SK-N-SH treated with all-trans-retinoic acid at 6 μM for 48 hours (cell line): Measurements from ENCODE around the gene EIF3I.

Source experiments
- ATAC-seq: fragments of 200-7000 bp; cut with Tn5 transposase; 3 replicates; pipeline ENCODE4 v1.9.1; 2020; ENCODE audit warnings: mild to moderate bottlenecking, moderate library complexity
- ARNTL ChIP-seq: fragments of 450-650 bp; formaldehyde crosslinking; IDR thresholded peaks from 2 replicates; pipeline ENCODE4 v1.5.0; 2020; ENCODE audit warnings: low read depth, mild to moderate bottlenecking, moderate library complexity, borderline replicate concordance
- BACH2 ChIP-seq: fragments of 250-450 bp; sonication (Bioruptor Pico); IDR thresholded peaks from 2 replicates; pipeline ENCODE4 v1.9.0; 2021; ENCODE audit warnings: mild to moderate bottlenecking, borderline replicate concordance
- CSDC2 ChIP-seq: fragments of 250-450 bp; sonication (Bioruptor Pico); IDR thresholded peaks from 2 replicates; pipeline ENCODE4 v1.5.0; 2020; ENCODE audit warnings: mild to moderate bottlenecking, moderate library complexity
- ESRRG ChIP-seq: fragments of 250-450 bp; sonication (Bioruptor Pico); IDR thresholded peaks from 2 replicates; pipeline ENCODE4 v1.6.1; 2021; ENCODE audit warnings: mild to moderate bottlenecking
- ISL1 ChIP-seq: fragments of 250-450 bp; sonication (Bioruptor Pico); IDR thresholded peaks from 2 replicates; pipeline ENCODE4 v2.1.2; 2022; ENCODE audit warnings: mild to moderate bottlenecking, moderate library complexity
- OSR1 ChIP-seq: fragments of 250-450 bp; sonication (Bioruptor Pico); IDR thresholded peaks from 2 replicates; pipeline ENCODE4 v1.8.0; 2022; ENCODE audit warnings: moderate library complexity, mild to moderate bottlenecking, inconsistent platforms
- PATZ1 ChIP-seq: fragments of 250-450 bp; sonication (Bioruptor Pico); IDR thresholded peaks from 2 replicates; pipeline ENCODE4 v1.8.0; 2020; ENCODE audit warnings: mild to moderate bottlenecking, moderate library complexity, borderline replicate concordance
- RARB ChIP-seq: fragments of 250-450 bp; sonication (Bioruptor Pico); IDR thresholded peaks from 2 replicates; pipeline ENCODE4 v1.8.0; 2021; ENCODE audit warnings: mild to moderate bottlenecking, moderate library complexity
- SNAI2 ChIP-seq: fragments of 250-450 bp; sonication (Bioruptor Pico); IDR thresholded peaks from 2 replicates; pipeline ENCODE4 v1.5.0; 2020; ENCODE audit warnings: mild to moderate bottlenecking, moderate library complexity
- TCF4 ChIP-seq: fragments of 250-450 bp; sonication (Bioruptor Pico); IDR thresholded peaks from 2 replicates; pipeline ENCODE4 v1.8.0; 2021; ENCODE audit warnings: mild to moderate bottlenecking, moderate library complexity, borderline replicate concordance
- TOX ChIP-seq: fragments of 250-450 bp; sonication (Bioruptor Pico); IDR thresholded peaks from 2 replicates; pipeline ENCODE4 v1.8.0; 2021; ENCODE audit warnings: mild to moderate bottlenecking, moderate library complexity, borderline replicate concordance
- TSHZ2 ChIP-seq: fragments of 250-450 bp; sonication (Bioruptor Pico); IDR thresholded peaks from 2 replicates; pipeline ENCODE4 v1.5.0; 2020; ENCODE audit warnings: mild to moderate bottlenecking, moderate library complexity
- ZC3H10 ChIP-seq: fragments of 250-450 bp; sonication (Bioruptor Pico); IDR thresholded peaks from 2 replicates; pipeline ENCODE4 v1.5.1; 2021; ENCODE audit warnings: mild to moderate bottlenecking, moderate library complexity
- ZFP3 ChIP-seq: fragments of 250-450 bp; sonication (Bioruptor Pico); IDR thresholded peaks from 2 replicates; pipeline ENCODE4 v1.5.0; 2020; ENCODE audit warnings: mild to moderate bottlenecking, moderate library complexity
- ZFP30 ChIP-seq: fragments of 450-650 bp; formaldehyde crosslinking; IDR thresholded peaks from 2 replicates; pipeline ENCODE4 v1.5.0; 2022; ENCODE audit warnings: mild to moderate bottlenecking, moderate library complexity
- ZNF565 ChIP-seq: fragments of 450-650 bp; formaldehyde crosslinking; conservative IDR thresholded peaks from 2 replicates; pipeline ENCODE4 v1.5.0; 2020; ENCODE audit warnings: low read depth, mild to moderate bottlenecking, moderate library complexity
- ZNF8 ChIP-seq: fragments of 450-650 bp; formaldehyde crosslinking; IDR thresholded peaks from 2 replicates; pipeline ENCODE4 v1.5.0; 2020; ENCODE audit warnings: mild to moderate bottlenecking, moderate library complexity
- TF ChIP-seq, protein P1 (sequence below): fragments of 250-450 bp; sonication (Bioruptor Pico); IDR thresholded peaks from 2 replicates; pipeline ENCODE4 v1.8.0; 2021; ENCODE audit warnings: low read depth, mild to moderate bottlenecking, moderate library complexity, borderline replicate concordance
- TF ChIP-seq, protein P2 (sequence below): fragments of 250-450 bp; sonication (Bioruptor Pico); IDR thresholded peaks from 2 replicates; pipeline ENCODE4 v1.5.1; 2021; ENCODE audit warnings: mild to moderate bottlenecking, moderate library complexity

Gene EIF3I

DNA sequence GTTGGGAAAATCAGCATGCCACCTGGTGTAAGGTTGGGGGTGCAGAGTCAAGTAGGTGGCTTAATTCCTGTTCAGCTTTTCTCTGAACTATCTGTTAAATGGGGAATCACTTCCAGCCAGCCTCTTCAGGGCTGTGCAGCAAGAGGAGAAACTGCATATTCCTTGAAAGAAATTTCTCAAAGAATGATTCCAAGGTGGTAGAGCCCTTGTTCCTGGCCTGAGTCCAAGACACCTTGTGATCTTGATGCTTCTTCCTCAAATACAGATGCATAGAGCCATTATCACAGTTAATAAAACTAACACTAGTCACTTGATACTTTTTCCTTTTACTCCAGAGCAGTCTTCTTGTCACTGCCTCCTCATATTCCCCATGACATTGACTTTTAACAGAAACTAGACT lies 37.6 kb upstream of the EIF3I start:
- TF ChIP-seq TSHZ2 (CRISPR knock-in tag) = no peak
- no peak for TF ChIP-seq ZNF565
- TF ChIP-seq, protein P1, sequence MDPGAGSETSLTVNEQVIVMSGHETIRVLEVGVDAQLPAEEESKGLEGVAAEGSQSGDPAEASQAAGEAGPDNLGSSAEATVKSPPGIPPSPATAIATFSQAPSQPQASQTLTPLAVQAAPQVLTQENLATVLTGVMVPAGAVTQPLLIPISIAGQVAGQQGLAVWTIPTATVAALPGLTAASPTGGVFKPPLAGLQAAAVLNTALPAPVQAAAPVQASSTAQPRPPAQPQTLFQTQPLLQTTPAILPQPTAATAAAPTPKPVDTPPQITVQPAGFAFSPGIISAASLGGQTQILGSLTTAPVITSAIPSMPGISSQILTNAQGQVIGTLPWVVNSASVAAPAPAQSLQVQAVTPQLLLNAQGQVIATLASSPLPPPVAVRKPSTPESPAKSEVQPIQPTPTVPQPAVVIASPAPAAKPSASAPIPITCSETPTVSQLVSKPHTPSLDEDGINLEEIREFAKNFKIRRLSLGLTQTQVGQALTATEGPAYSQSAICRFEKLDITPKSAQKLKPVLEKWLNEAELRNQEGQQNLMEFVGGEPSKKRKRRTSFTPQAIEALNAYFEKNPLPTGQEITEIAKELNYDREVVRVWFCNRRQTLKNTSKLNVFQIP (CRISPR knock-in tag) = no peak
- TF ChIP-seq TCF4 (CRISPR knock-in tag) = no peak
- no peak for TF ChIP-seq ZFP3 (CRISPR knock-in tag)
- no peak for TF ChIP-seq ZFP30
- TF ChIP-seq CSDC2 (CRISPR knock-in tag) = no peak
- TF ChIP-seq ESRRG (CRISPR knock-in tag) = no peak

GRCh38 chr1:32186077-32186476 lies 36.1 kb upstream of the EIF3I start:
- TF ChIP-seq ZNF565 (no peak), CSDC2 (CRISPR knock-in tag) (no peak), ESRRG (CRISPR knock-in tag) (no peak), TCF4 (CRISPR knock-in tag) (no peak), PATZ1 (CRISPR knock-in tag) (no peak), RARB (CRISPR knock-in tag) (no peak), TSHZ2 (CRISPR knock-in tag) (no peak)
- no peak for ATAC-seq

More for the DNA sequence above, 37.6 kb upstream of the EIF3I start:
- no peak for ATAC-seq

DNA sequence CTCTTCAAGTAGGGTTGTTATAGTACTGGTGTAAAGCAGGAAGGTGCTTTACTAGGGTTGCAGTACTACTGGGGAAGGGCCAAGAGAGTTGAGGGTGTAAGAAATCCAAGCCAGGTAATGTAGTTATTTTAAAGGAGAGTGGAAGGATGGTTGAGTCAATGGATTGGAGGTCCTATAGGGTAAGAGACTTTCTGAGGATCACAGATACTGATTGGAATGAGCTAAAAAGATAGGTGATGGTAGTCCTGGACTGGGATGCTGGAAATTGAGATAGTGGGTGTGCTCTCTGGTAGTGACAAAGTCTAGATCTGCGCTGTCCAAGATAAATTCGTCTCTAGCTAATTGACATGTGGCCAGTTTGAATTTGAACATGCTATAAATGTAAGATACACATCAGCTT lies 35.7 kb upstream of the EIF3I start:
- no peak for ATAC-seq
- TF ChIP-seq OSR1 (CRISPR knock-in tag) (no peak), ARNTL (CRISPR knock-in tag) (no peak), CSDC2 (CRISPR knock-in tag) (no peak), ZNF8 (CRISPR knock-in tag) (no peak), TCF4 (CRISPR knock-in tag) (no peak), ZC3H10 (CRISPR knock-in tag) (no peak), TOX (CRISPR knock-in tag) (no peak), ESRRG (CRISPR knock-in tag) (no peak), TSHZ2 (CRISPR knock-in tag) (no peak), ISL1 (CRISPR knock-in tag) (no peak), BACH2 (CRISPR knock-in tag) (no peak), RARB (CRISPR knock-in tag) (no peak), SNAI2 (CRISPR knock-in tag) (no peak)
- TF ChIP-seq, protein P2, sequence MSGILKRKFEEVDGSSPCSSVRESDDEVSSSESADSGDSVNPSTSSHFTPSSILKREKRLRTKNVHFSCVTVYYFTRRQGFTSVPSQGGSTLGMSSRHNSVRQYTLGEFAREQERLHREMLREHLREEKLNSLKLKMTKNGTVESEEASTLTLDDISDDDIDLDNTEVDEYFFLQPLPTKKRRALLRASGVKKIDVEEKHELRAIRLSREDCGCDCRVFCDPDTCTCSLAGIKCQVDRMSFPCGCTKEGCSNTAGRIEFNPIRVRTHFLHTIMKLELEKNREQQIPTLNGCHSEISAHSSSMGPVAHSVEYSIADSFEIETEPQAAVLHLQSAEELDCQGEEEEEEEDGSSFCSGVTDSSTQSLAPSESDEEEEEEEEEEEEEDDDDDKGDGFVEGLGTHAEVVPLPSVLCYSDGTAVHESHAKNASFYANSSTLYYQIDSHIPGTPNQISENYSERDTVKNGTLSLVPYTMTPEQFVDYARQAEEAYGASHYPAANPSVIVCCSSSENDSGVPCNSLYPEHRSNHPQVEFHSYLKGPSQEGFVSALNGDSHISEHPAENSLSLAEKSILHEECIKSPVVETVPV (CRISPR knock-in tag) = no peak
